Thoracic aorta (tissue), 2 donors: ENCODE results near the gene OBSCN. TPM values are rescaled to one million over a fixed set of nuclear protein-coding genes. Genes with fewer than 3 reads are reported as not detected.

Experiments used
- ATAC-seq: fragments of 150-250 bp; one replicate; pipeline ENCODE4 v1.8.0; 2017; ENCODE audit warnings: low read depth; ENCODE audit not compliant: insufficient number of reproducible peaks, low FRiP score
- DNase-seq: peaks from one replicate; pipeline ENCODE4 v3.0.0-alpha.2; 2020; ENCODE audit warnings: low spot score
- H3K27ac ChIP-seq, 2 donors: fragments of 200-600 bp; sonication (generic); 1 replicate in 1 of 2; 2 replicates in 1 of 2; pipeline ENCODE4 v1.5.1; 2016; ENCODE audit warnings: mild to moderate bottlenecking in 2 of 2, moderate library complexity in 2 of 2
- H3K27me3 ChIP-seq: fragments of 200-600 bp; sonication (generic); replicated peaks from 2 replicates; pipeline ENCODE4 v1.6.0; 2016; ENCODE audit warnings: mild to moderate bottlenecking; ENCODE audit not compliant: insufficient read depth
- H3K36me3 ChIP-seq: fragments of 200-600 bp; sonication (generic); one replicate; pipeline ENCODE4 v1.5.1; 2016
- H3K4me1 ChIP-seq, 2 donors: fragments of 200-600 bp; sonication (generic); 1 replicate in 1 of 2; 2 replicates in 1 of 2; pipeline versions ENCODE4 v1.5.1 to v1.6.0; 2016; ENCODE audit warnings: low read depth in 2 of 2, mild to moderate bottlenecking in 1 of 2; ENCODE audit not compliant: control insufficient read depth in 1 of 2
- H3K4me3 ChIP-seq: fragments of 200-600 bp; sonication (generic); 2 replicates; pipeline ENCODE4 v1.5.1; 2016; ENCODE audit warnings: mild to moderate bottlenecking
- H3K9me3 ChIP-seq: fragments of 200-600 bp; sonication (generic); 2 replicates; pipeline ENCODE4 v1.5.1; 2016
- total RNA-seq, 2 donors: library from RNA; depleted of rRNA; stranded (reverse); fragments of >200 nt; gene quantifications; one replicate each; pipeline versions ENCODE4 v1.1.0 to v1.2.3, GENCODE V29; 2016
- TF ChIP-seq, protein P1 (sequence below): fragments of 200-600 bp; sonication (generic); IDR thresholded peaks from one replicate; pipeline ENCODE4 v1.5.1; 2019; ENCODE audit warnings: antibody characterized with exemption

OBSCN gene
- total RNA-seq, 2 donors from 2014 or later: 22.3 to 40.2 TPM

DNA sequence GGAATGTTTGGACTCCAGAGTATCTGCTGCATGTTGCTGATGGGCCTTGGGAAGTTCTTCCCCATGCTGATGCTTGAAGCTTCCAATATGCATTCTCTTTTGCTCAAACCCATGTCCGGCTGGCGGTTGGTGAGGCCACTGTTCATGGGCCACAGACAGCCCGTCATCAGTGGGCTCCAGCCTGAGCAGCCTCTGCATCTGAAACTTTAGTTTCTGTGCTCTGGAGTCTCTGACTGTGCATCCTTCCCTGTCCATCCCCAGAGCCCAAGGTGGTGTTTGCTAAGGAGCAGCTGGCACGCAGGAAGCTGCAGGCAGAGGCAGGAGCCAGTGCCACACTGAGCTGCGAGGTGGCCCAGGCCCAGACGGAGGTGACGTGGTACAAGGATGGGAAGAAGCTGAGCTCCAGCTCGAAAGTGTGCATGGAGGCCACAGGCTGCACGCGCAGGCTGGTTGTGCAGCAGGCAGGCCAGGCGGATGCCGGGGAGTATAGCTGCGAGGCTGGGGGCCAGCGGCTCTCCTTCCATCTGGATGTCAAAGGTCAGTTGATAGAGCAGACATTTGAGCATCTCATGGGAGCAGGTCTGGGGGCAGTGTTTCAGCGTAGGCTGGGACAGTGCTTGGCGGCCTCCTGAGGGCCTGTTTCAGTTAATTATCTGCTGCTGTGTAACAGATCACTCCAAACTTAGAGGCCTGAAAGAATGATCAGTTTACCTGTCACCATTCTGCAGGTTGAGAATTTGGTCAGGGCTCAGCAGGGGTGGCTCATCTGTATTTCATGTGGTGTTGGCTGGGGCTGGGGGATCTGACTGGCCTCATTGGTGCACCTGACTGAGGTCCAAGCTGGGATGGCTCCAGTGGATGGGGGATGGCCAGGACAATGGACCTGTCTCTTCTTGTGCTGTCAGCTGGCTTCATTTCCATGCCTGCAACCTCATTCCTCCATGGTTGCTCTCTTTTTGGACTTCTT, 16.6 kb downstream of the OBSCN start:
- Histone ChIP-seq H3K4me3 (no peak overlapping the region), H3K27ac (no peak overlapping the region), H3K27me3 (no peaks in the 10 kb centered on the region), H3K9me3 (peaks cover 14% of the 10 kb centered on the region), H3K36me3 (no peaks in the 10 kb centered on the region), H3K4me1 (no peaks in the 10 kb centered on the region)
- TF ChIP-seq, protein P1, sequence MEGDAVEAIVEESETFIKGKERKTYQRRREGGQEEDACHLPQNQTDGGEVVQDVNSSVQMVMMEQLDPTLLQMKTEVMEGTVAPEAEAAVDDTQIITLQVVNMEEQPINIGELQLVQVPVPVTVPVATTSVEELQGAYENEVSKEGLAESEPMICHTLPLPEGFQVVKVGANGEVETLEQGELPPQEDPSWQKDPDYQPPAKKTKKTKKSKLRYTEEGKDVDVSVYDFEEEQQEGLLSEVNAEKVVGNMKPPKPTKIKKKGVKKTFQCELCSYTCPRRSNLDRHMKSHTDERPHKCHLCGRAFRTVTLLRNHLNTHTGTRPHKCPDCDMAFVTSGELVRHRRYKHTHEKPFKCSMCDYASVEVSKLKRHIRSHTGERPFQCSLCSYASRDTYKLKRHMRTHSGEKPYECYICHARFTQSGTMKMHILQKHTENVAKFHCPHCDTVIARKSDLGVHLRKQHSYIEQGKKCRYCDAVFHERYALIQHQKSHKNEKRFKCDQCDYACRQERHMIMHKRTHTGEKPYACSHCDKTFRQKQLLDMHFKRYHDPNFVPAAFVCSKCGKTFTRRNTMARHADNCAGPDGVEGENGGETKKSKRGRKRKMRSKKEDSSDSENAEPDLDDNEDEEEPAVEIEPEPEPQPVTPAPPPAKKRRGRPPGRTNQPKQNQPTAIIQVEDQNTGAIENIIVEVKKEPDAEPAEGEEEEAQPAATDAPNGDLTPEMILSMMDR: no peak
- DNase-seq (no peak), ATAC-seq (no peak)

DNA sequence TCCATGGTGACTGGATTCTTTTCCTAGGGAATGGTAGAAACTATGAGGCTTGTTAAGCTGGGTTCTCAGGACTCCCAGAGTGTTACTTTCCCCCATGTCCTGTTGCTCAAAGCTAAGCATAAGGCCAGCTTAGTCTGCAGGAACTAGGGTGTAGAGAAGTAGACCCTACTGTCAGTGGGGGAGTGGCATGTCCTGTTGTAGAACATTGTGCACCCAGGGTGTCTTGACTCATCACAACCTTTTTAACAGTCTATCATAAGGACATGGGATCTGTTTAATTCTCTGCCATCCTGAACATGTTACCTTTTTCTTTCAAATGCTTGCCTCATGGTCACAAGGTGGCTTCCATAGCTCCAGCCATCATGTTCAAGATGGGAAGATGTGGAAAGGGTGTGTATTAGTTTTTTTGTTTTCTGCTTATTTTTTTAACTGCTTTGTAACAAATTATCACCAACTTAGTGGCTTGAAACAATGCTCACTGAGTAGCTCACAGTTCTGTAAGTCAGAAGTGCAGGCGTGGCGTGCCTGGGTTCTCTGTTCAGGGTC, 17.4 kb downstream of the OBSCN start:
- no peaks in the 10 kb centered on the region for H3K4me1 ChIP-seq
- peaks cover 14% of the 10 kb centered on the region for H3K9me3 ChIP-seq
- DNase-seq (no peak), ATAC-seq (no peak)
- no peaks in the 10 kb centered on the region for H3K36me3 ChIP-seq
- no peak overlapping the region for H3K4me3 ChIP-seq
- H3K27ac ChIP-seq: no peak overlapping the region
- no peaks in the 10 kb centered on the region for H3K27me3 ChIP-seq
- TF ChIP-seq, protein P1: no peak

DNA sequence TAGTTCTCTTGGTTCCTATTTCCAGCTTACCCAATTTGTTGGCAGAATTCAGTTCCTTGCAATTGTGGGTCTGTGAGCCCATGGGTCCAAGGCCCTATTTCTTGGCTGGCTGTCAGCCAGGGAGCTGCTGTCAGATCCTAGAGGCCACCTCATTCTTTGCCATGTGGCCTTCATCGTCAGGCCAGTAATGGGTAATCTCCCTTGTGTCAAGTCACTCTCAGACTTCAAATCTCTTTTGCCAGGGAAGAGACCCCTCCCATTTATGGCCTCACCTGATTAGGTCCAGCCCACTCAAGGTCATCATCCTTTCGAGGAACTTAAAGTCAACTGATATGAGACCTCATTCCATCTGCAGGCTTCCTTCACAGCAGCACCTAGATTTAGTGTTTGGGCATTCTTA, 17.9 kb downstream of the OBSCN start:
- TF ChIP-seq, protein P1: no peak
- ATAC-seq (no peak), DNase-seq (no peak)
- H3K4me1 ChIP-seq: no peaks in the 10 kb centered on the region
- peaks cover 14% of the 10 kb centered on the region for H3K9me3 ChIP-seq
- no peaks in the 10 kb centered on the region for H3K36me3 ChIP-seq
- no peak overlapping the region for H3K4me3 ChIP-seq
- no peak overlapping the region for H3K27ac ChIP-seq
- H3K27me3 ChIP-seq: no peaks in the 10 kb centered on the region

DNA sequence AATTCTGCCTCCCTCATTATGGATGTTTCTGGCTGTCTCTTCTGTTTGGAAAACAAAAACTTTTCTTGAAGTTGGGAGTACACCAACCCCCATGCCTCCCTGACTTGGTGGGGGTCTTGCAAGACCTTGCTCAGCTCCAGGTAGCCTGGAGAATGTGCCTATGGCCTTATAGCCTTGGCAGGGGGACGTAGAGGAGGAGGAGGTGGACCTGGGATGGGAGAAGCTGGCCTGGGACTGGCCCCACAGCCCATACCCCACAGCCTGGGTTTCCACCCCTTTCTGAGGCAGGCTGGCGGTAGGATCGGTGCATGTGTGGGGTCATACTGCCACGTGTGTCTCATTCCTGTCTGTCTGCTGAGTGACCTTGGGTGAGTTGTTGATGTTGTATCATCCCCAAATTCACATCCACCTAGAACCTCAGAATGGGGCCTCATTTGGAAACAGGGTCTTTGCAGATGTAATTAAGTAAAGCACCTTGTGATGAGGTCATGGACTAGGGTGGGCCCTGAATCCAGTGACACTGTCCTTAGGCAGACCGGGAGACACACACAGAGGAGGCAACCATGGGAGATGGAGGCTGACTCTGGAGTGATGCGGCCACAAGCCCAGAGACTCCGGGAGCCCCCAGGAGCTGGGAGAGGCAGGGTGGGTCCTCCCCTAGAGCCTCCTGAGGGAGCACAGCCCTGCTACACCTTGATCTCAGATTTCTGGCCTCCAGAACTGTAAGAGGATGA, 18.5 kb downstream of the OBSCN start:
- TF ChIP-seq, protein P1: no peak
- no peak for ATAC-seq

More for the DNA sequence above, 18.5 kb downstream of the OBSCN start:
- Histone ChIP-seq H3K27ac (no peak overlapping the region), H3K4me1 (no peaks in the 10 kb centered on the region), H3K36me3 (no peaks in the 10 kb centered on the region), H3K4me3 (no peak overlapping the region), H3K9me3 (peaks cover 14% of the 10 kb centered on the region), H3K27me3 (no peaks in the 10 kb centered on the region)
- DNase-seq: no peak
